H1 (cell line): ENCODE measurements around the gene MDFIC. TPM values are rescaled to one million over a fixed set of nuclear protein-coding genes. Genes with fewer than 3 reads are reported as not detected.

Source experiments
- CTCF ChIA-PET: fragments of 300-600 bp; sonication (Branson Sonifier 250); formaldehyde crosslinking; loops from one replicate; lab custom pipeline; 2021; ENCODE audit not compliant: partially characterized antibody; lab: Charles Lee
- POLR2A ChIA-PET: fragments of 300-600 bp; sonication (Branson Sonifier 250); formaldehyde crosslinking; loops from one replicate; lab custom pipeline; 2021; ENCODE audit warnings: inconsistent platforms; ENCODE audit not compliant: partially characterized antibody; lab: Charles Lee
- DNase-seq, 2 experiments: peaks; one replicate each; pipeline versions ENCODE4 v3.0.0 to v3.0.0-alpha.2; 2010 to 2022; ENCODE audit warnings: low spot score in 2 of 2, low read depth in 1 of 2, mixed read lengths in 1 of 2
- FAIRE-seq: peaks from 2 replicates; lab custom pipeline; 2011; peaks lifted over from hg19 to GRCh38; lab: Jason Lieb, UNC
- H2AFZ ChIP-seq: 2 replicates; pipeline ENCODE4 v1.8.1; 2012; ENCODE audit warnings: low read length, inconsistent platforms
- H2AK5ac ChIP-seq: 2 replicates; pipeline ENCODE4 v1.6.1; 2013; ENCODE audit warnings: low read depth, low read length
- H2BK120ac ChIP-seq: replicated peaks from 2 replicates; pipeline ENCODE3; 2013; ENCODE audit warnings: low read depth, low read length, inconsistent platforms
- H2BK12ac ChIP-seq: 2 replicates; pipeline ENCODE4 v1.6.1; 2013; ENCODE audit warnings: low read depth, low read length
- H2BK15ac ChIP-seq: 2 replicates; pipeline ENCODE4 v1.6.1; 2013; ENCODE audit warnings: low read length
- H2BK20ac ChIP-seq: 2 replicates; pipeline ENCODE4 v1.6.1; 2013; ENCODE audit warnings: low read length
- H2BK5ac ChIP-seq: 2 replicates; pipeline ENCODE4 v1.6.1; 2013; ENCODE audit warnings: low read depth, low read length
- H3K14ac ChIP-seq: 2 replicates; pipeline ENCODE4 v1.6.1; 2013; ENCODE audit warnings: inconsistent platforms; ENCODE audit not compliant: insufficient read length
- H3K18ac ChIP-seq: 2 replicates; pipeline ENCODE4 v1.6.1; 2013; ENCODE audit warnings: low read length; ENCODE audit errors: extremely low read depth
- H3K23ac ChIP-seq: 2 replicates; pipeline ENCODE4 v1.6.1; 2013; ENCODE audit warnings: inconsistent platforms; ENCODE audit not compliant: insufficient read length
- H3K23me2 ChIP-seq: 2 replicates; pipeline ENCODE4 v1.6.1; 2013; ENCODE audit warnings: low read depth, low read length
- H3K27ac ChIP-seq: 2 replicates; pipeline ENCODE4 v1.6.1; 2011; ENCODE audit warnings: low read depth, low read length, inconsistent platforms
- H3K27me3 ChIP-seq, 4 experiments: replicated peaks in 1 of 4; 1 replicate in 1 of 4; 2 replicates in 3 of 4; pipeline versions ENCODE4 v1.6.1 to v1.8.1; 2011 to 2013; ENCODE audit warnings: low read length in 3 of 4, mild to moderate bottlenecking in 3 of 4, inconsistent platforms in 2 of 4, mixed read lengths in 2 of 4, moderate library complexity in 1 of 4; ENCODE audit not compliant: control insufficient read depth in 3 of 4, insufficient read depth in 3 of 4; ENCODE audit errors: extremely low read depth in 1 of 4
- H3K36me3 ChIP-seq, 4 experiments: 2 replicates each; pipeline versions ENCODE4 v1.6.1 to v1.8.1; 2011 to 2013; ENCODE audit warnings: mild to moderate bottlenecking in 4 of 4, low read length in 3 of 4, moderate library complexity in 2 of 4, control low read depth in 1 of 4, inconsistent platforms in 1 of 4; ENCODE audit not compliant: insufficient read depth in 4 of 4, control insufficient read depth in 2 of 4
- H3K4ac ChIP-seq: replicated peaks from 2 replicates; pipeline ENCODE3; 2013; ENCODE audit warnings: low read length, low read depth, mixed read lengths, inconsistent platforms; ENCODE audit not compliant: insufficient read length
- H3K4me1 ChIP-seq, 4 experiments: replicated peaks in 1 of 4; 1 replicate in 1 of 4; 2 replicates in 3 of 4; pipeline versions ENCODE4 v1.6.1 to v1.8.1; 2011 to 2013; ENCODE audit warnings: low read length in 3 of 4, inconsistent platforms in 2 of 4, mixed read lengths in 1 of 4; ENCODE audit not compliant: insufficient read depth in 4 of 4, control insufficient read depth in 3 of 4
- H3K4me2 ChIP-seq, 2 experiments: 2 replicates each; pipeline versions ENCODE4 v1.6.1 to v1.8.1; 2011 to 2013; ENCODE audit warnings: low read depth in 2 of 2, low read length in 2 of 2, control low read depth in 1 of 2, inconsistent platforms in 1 of 2, mild to moderate bottlenecking in 1 of 2; ENCODE audit not compliant: insufficient read depth in 1 of 2
- H3K4me3 ChIP-seq, 4 experiments: fragments of 200-600, 300-600 bp in 1 of 4; sonication (generic), shearing (Covaris generic), sonication (Bioruptor Twin) in 1 of 4; 2 replicates each; pipeline versions ENCODE4 v1.5.1 to v1.8.1; 2011 to 2016; ENCODE audit warnings: low read length in 4 of 4, low read depth in 3 of 4, control low read depth in 2 of 4, inconsistent platforms in 2 of 4, mild to moderate bottlenecking in 2 of 4, mixed read lengths in 1 of 4, moderate library complexity in 1 of 4; ENCODE audit not compliant: insufficient read depth in 2 of 4; ENCODE audit errors: extremely low read depth in 1 of 4
- H3K56ac ChIP-seq: replicated peaks from 2 replicates; pipeline ENCODE3; 2013; ENCODE audit warnings: low read depth, mild to moderate bottlenecking, mixed read lengths, low read length, inconsistent platforms; ENCODE audit not compliant: insufficient read length
- H3K79me1 ChIP-seq: 2 replicates; pipeline ENCODE4 v1.6.1; 2013; ENCODE audit warnings: low read depth, low read length, control low read depth
- H3K79me2 ChIP-seq, 2 experiments: 2 replicates each; pipeline versions ENCODE4 v1.6.1 to v1.8.1; 2012 to 2013; ENCODE audit warnings: low read length in 2 of 2, mild to moderate bottlenecking in 2 of 2, inconsistent platforms in 1 of 2; ENCODE audit not compliant: insufficient read depth in 2 of 2, control insufficient read depth in 1 of 2
- H3K9ac ChIP-seq, 4 experiments: replicated peaks in 1 of 4; 1 replicate in 1 of 4; 2 replicates in 3 of 4; pipeline versions ENCODE4 v1.6.1 to v1.8.1; 2011 to 2013; ENCODE audit warnings: low read depth in 3 of 4, low read length in 3 of 4, control low read depth in 2 of 4, mild to moderate bottlenecking in 2 of 4, moderate library complexity in 2 of 4, inconsistent platforms in 1 of 4; ENCODE audit errors: extremely low read depth in 1 of 4
- H3K9me3 ChIP-seq, 2 experiments: 2 replicates each; pipeline versions ENCODE4 v1.6.1 to v1.8.1; 2012 to 2013; ENCODE audit warnings: mild to moderate bottlenecking in 2 of 2, moderate library complexity in 2 of 2, control low read depth in 1 of 2, inconsistent platforms in 1 of 2, low read depth in 1 of 2, low read length in 1 of 2, mixed read lengths in 1 of 2; ENCODE audit not compliant: insufficient read depth in 2 of 2
- H4K20me1 ChIP-seq, 2 experiments: replicated peaks in 1 of 2; 2 replicates each; pipeline versions ENCODE3 to v1.8.1; 2011 to 2013; ENCODE audit warnings: inconsistent platforms in 2 of 2, low read length in 2 of 2, mild to moderate bottlenecking in 1 of 2; ENCODE audit not compliant: insufficient read depth in 2 of 2, control insufficient read depth in 1 of 2
- H4K5ac ChIP-seq: 2 replicates; pipeline ENCODE4 v1.6.1; 2013; ENCODE audit warnings: low read length, low read depth, mixed read lengths, inconsistent platforms; ENCODE audit not compliant: insufficient read length
- H4K8ac ChIP-seq: 2 replicates; pipeline ENCODE4 v1.8.0; 2013; ENCODE audit warnings: mild to moderate bottlenecking, moderate library complexity, low read length, inconsistent platforms; ENCODE audit not compliant: insufficient read depth; ENCODE audit errors: extremely low read depth
- H4K91ac ChIP-seq: replicated peaks from 2 replicates; pipeline ENCODE3; 2013; ENCODE audit warnings: low read length, mixed read lengths, inconsistent platforms; ENCODE audit not compliant: insufficient read length
- HDAC6 ChIP-seq: IDR thresholded peaks from one replicate; pipeline ENCODE4 v1.7.1; 2012; ENCODE audit warnings: low read depth, mild to moderate bottlenecking, inconsistent platforms, low read length, moderate library complexity
- RXRA ChIP-seq: IDR thresholded peaks from 2 replicates; pipeline ENCODE4 v1.6.1; 2011; ENCODE audit warnings: low read depth, mild to moderate bottlenecking, low read length, moderate library complexity; ENCODE audit not compliant: insufficient read depth
- WGBS, 2 experiments: shearing (Covaris generic) in 1 of 2; methylation state at CpG; one replicate each; pipeline versions ENCODE4 v1.1.6 to v1.1.7; 2013 to 2015; ENCODE audit warnings: low lambda C conversion rate in 2 of 2, mixed read lengths in 2 of 2, inconsistent platforms in 1 of 2, low coverage in 1 of 2, missing lambda C conversion rate in 1 of 2; ENCODE audit not compliant: insufficient replicate concordance in 2 of 2, insufficient coverage in 1 of 2, insufficient read length in 1 of 2; ENCODE audit errors: extremely low coverage in 1 of 2, missing lambda C conversion rate in 1 of 2; 5-methylcytosine and 5-hydroxymethylcytosine counted together
- polyA plus RNA-seq, 7 experiments: library from polyadenylated mRNA; depleted of rRNA in 3 of 7; stranded (reverse) in 5 of 7; unstranded in 2 of 7; fragments of >200 nt in 5 of 7; fragments of 200-250 nt in 2 of 7; gene quantifications; 1 replicate in 5 of 7; 2 replicates in 1 of 7; 4 replicates in 1 of 7; pipeline versions ENCODE4 v1.2.1 to v1.2.3, GENCODE V29; 2011 to 2013; ENCODE audit warnings: missing spikeins in 2 of 7, mixed read lengths in 2 of 7
- total RNA-seq: library from RNA; stranded (reverse); fragmentation: NEBNext Ultra II Directional; extraction: Animal tissue kit (Norgen Biotek cat#: 25700); gene quantifications from 2 replicates; pipeline ENCODE4 v1.2.1, GENCODE V29; 2021

Gene MDFIC
- total and polyA plus RNA-seq, 2 of the 8 experiments (the other 6 are each of a cell fraction or from before 2014, with no cell fraction given) = 2.3 to 11.4 TPM

DNA sequence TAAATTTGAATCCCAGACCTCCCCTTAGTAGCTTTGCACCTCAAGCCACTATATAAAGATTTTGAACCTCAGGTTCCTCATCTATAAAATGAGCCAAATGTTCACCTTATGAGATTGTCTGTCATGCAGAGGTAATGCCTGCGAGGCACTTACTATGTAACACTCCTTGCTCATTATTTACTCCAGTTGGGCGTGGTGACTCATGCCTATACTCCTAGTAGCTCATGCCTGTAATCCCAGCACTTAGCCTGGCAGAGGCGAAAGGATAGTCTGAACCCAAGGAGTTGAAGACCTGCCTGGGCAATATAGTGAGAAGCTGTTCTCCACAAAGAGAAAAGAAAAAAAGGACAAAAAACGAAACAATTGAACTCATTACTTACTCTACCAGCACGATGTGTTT lies 82.2 kb downstream of the MDFIC start:
- Histone ChIP-seq H3K14ac (no peak overlapping the region), H3K36me3 (no peaks in the 10 kb centered on the region), H3K23me2 (no peaks in the 10 kb centered on the region), H3K4me1 (peaks cover 0 to 14% (median 7%) of the 10 kb centered on the region in 4 experiments; a peak in 5 of 7 replicates), H4K20me1 (no peaks in the 10 kb centered on the region), H3K56ac (no peak overlapping the region), H3K4me2 (no peak overlapping the region), H3K27me3 (peaks cover 0 to 3% (median 0%) of the 10 kb centered on the region in 4 experiments; a peak in 2 of 7 replicates), H3K4ac (no peak overlapping the region), H4K91ac (no peak overlapping the region), H4K8ac (no peak overlapping the region), H2AFZ (no peak overlapping the region), H3K9ac (no peak overlapping the region), H3K79me1 (no peaks in the 10 kb centered on the region), H3K4me3 (no peak overlapping the region), H3K18ac (no peak overlapping the region), H3K9me3 (no peaks in the 10 kb centered on the region), H2BK12ac (no peak overlapping the region), H2BK20ac (no peak overlapping the region), H2BK15ac (no peak overlapping the region), H4K5ac (no peak overlapping the region), H3K79me2 (no peaks in the 10 kb centered on the region), H2BK120ac (no peak overlapping the region), H3K23ac (no peak overlapping the region), H2AK5ac (no peak overlapping the region), H2BK5ac (no peak overlapping the region), H3K27ac (no peak overlapping the region)
- FAIRE-seq = no peak
- ChIA-PET POLR2A (no interaction called here), CTCF (no interaction called here)
- TF ChIP-seq RXRA (no peak), HDAC6 (no peak)
- WGBS, 2 experiments = 88% methylated on average over 5 of the region's 5 CpGs; no CpG with 5 or more reads in 1 of the 2 experiments
- DNase-seq = no peak
